Chondrocyte (in vitro differentiated cells): Measurements from ENCODE around the gene POPDC3. TPM values are rescaled to one million over a fixed set of nuclear protein-coding genes. Genes with fewer than 3 reads are reported as not detected.

Experiments used
- DNase-seq: peaks from one replicate; pipeline ENCODE4 v3.0.0; 2021; ENCODE audit warnings: mixed read lengths, low spot score
- H3K27ac Mint-ChIP-seq: one replicate; pipeline ENCODE4 v1.8.0; 2021; ENCODE audit warnings: mild to moderate bottlenecking, moderate library complexity, mixed read lengths; ENCODE audit not compliant: unreplicated experiment
- H3K27me3 Mint-ChIP-seq: 2 replicates; pipeline ENCODE4 v1.8.0; 2021; ENCODE audit warnings: low read depth, mixed read lengths
- H3K36me3 Mint-ChIP-seq: 2 replicates; pipeline ENCODE4 v1.8.0; 2021; ENCODE audit warnings: low read depth, mixed read lengths
- H3K4me1 Mint-ChIP-seq: 2 replicates; pipeline ENCODE4 v1.8.0; 2021; ENCODE audit warnings: low read depth, mild to moderate bottlenecking, mixed read lengths
- H3K4me3 Mint-ChIP-seq: one replicate; pipeline ENCODE4 v1.8.0; 2021; ENCODE audit warnings: mild to moderate bottlenecking, moderate library complexity, mixed read lengths; ENCODE audit not compliant: unreplicated experiment
- H3K9me3 Mint-ChIP-seq: 2 replicates; pipeline ENCODE4 v1.8.0; 2021; ENCODE audit warnings: low read depth, mixed read lengths
- CTCF ChIP-seq: fragments of 200-600 bp; sonication (generic); IDR thresholded peaks from 2 replicates; pipeline ENCODE4 v1.5.0; 2021; ENCODE audit warnings: antibody characterized with exemption, mild to moderate bottlenecking, moderate library complexity
- total RNA-seq: library from RNA; stranded (reverse); gene quantifications from 3 replicates; pipeline ENCODE4 v1.2.1, GENCODE V29; 2021

Gene POPDC3
- total RNA-seq, 1 donor from 2014 or later = 2.6 TPM

- Mint-ChIP-seq H3K27me3 (no peaks in the 10 kb centered on the region), H3K36me3 (no peaks in the 10 kb centered on the region), H3K9me3 (peaks cover 6% of the 10 kb centered on the region), H3K4me1 (peaks cover 21% of the 10 kb centered on the region), H3K27ac (no peak overlapping the region), H3K4me3 (no peak overlapping the region)
- no peak for TF ChIP-seq CTCF
- no peak for DNase-seq
These were observed 16.3 kb upstream of the POPDC3 start for GRCh38 chr6:105196076-105196475.

DNA sequence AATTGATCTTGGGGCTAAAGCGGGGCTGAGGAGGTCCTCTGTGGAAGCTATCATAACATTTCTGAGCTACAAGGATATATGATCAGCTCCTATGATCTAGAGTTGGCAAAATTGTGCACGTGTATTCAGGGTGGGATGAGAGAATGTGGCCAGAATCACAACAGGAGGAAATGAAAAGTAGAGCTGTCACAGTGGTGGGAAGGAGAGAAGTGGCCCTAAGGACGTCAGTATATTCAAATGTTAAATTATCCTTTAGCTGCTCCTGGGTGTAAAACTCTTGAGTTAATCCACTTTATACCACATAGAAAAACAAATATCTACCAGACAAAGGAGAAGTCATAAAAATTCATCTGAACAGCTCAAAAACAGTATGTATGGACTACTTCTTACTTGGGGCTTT, 14.8 kb upstream of the POPDC3 start:
- Mint-ChIP-seq H3K4me3 (no peak overlapping the region), H3K27ac (no peak overlapping the region), H3K36me3 (no peaks in the 10 kb centered on the region), H3K27me3 (no peaks in the 10 kb centered on the region), H3K9me3 (peaks cover 6% of the 10 kb centered on the region), H3K4me1 (peaks cover 12% of the 10 kb centered on the region)
- no peak for DNase-seq
- no peak for TF ChIP-seq CTCF

GRCh38 chr6:105194106-105194505, 14.3 kb upstream of the POPDC3 start:
- DNase-seq = no peak
- H3K27me3 Mint-ChIP-seq = no peaks in the 10 kb centered on the region
- H3K4me1 Mint-ChIP-seq = peaks cover 11% of the 10 kb centered on the region
- H3K27ac Mint-ChIP-seq = no peak overlapping the region
- H3K4me3 Mint-ChIP-seq = no peak overlapping the region
- TF ChIP-seq CTCF = no peak
- H3K36me3 Mint-ChIP-seq = no peaks in the 10 kb centered on the region
- peaks cover 6% of the 10 kb centered on the region for H3K9me3 Mint-ChIP-seq

GRCh38 chr6:105193647-105194046, 13.8 kb upstream of the POPDC3 start:
- H3K27ac Mint-ChIP-seq = no peak overlapping the region
- H3K4me1 Mint-ChIP-seq = peaks cover 11% of the 10 kb centered on the region
- peaks cover 6% of the 10 kb centered on the region for H3K9me3 Mint-ChIP-seq
- no peak overlapping the region for H3K4me3 Mint-ChIP-seq
- no peak for DNase-seq
- no peaks in the 10 kb centered on the region for H3K36me3 Mint-ChIP-seq
- H3K27me3 Mint-ChIP-seq = no peaks in the 10 kb centered on the region
- no peak for TF ChIP-seq CTCF

DNA sequence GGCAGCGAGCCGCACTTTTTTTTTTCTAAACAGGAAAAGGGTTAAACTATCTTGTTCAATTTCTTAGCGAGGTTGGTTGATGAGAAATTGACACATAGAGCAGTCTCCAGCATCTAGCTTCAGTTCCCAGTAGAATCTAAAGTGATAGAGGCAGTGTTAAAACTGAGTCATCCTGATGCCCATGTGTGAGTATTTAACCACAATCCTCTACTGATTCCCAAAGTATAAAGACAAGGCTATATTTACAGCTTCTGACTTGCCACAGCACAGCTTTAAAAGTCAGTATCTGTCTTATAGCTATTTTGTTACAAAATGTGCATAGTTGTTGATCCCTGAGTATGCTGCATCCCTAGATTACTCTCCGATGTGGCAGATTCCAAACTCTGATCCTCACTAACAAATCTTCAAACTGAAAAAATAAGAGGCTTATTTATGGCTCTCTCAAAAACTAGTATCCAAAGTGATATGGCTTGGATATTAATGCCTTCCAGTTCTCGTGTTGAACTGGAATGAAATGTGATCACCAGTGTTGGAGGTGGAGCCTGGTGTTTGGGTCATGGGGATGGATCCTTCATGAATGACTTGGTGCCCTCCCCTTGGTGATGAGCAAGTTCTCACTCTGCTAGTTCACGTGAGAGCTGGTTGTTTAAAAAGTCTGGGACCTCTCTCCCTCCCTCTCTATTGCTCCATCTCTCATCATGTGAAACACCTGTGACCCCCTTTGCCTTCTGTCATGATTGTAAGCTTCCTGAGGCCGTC, 13.1 kb upstream of the POPDC3 start:
- Mint-ChIP-seq H3K9me3 (peaks cover 6% of the 10 kb centered on the region), H3K27ac (no peak overlapping the region), H3K27me3 (no peaks in the 10 kb centered on the region), H3K36me3 (no peaks in the 10 kb centered on the region), H3K4me1 (peaks cover 9% of the 10 kb centered on the region), H3K4me3 (no peak overlapping the region)
- DNase-seq = no peak
- TF ChIP-seq CTCF = no peak
